Activated effector memory CD4-positive, alpha-beta T cell treated with Interleukin-2 at 50 U/mL for 16 hours (primary cell): Measurements from ENCODE around the gene ZNF638.

ENCODE experiments used
- DNase-seq: peaks from one replicate; pipeline ENCODE4 v3.0.0-alpha.2; 2020

The ZNF638 gene

DNA sequence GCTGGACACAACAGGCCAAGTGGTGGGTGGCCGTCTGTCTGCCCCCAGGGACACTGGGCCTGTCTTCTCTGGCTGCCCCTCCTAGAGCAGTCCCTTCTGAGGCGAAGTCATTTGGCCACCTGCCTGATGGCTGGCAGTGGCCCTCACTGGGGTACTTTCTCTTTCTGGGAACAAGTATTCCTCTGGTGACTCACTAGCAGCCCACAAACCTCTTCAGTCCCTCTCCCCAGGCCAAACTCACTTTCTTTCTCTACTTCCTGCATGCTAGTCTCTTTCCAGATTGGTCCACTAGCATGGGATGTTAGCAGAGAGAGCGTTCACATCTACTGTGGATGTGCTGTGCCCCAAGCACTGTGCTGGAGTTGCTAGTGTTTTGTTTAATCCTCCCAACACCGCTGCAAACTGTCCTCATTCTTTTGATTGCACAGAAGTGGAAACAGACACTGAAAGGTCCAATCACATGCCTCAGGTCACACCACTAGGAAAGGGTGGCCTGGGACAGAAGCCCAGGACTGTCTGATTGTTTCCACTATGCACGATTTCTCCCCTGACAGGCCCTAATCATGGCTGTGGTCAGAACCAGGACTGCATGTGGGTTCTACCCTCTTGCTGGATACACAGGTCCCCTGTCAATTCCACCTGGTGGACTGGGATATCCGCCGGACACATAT lies 127.0 kb downstream of the ZNF638 start:
- DNase-seq, result no peak

DNA sequence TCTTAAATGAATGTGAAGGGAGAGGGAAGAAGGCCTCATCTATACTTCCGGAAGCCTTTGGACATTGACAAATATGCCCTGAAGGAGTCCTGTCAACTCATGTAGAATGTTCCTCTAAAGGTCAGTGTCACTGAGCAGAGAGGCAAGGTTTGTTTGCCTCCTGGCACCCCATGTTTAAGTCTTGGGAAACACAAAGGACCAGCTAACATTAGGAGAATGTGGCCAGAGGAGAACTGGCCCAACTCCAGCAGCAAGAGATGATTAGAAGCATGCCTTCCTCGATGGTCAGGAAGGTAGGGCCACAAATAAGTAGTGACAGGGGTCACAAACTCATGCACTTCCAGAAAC lies 127.5 kb downstream of the ZNF638 start:
- no peak for DNase-seq

DNA sequence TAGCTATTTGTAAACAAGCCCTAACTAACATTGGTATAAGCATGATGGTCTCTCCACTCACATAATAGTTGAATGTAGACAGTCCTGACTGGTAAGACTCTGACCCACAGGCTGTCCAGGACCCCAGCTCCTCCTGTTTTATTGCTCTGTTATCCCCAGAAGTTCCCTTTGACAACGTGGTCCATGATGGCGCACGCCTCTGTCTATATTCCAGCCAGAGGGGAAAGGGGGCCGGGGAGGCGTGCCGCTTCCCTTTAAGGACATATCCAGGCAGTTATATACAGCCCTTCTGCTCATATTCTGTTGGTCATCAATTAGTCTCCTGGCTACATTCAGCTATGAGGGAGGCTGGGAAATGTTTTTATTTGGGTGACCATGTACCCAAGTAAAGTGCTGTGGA lies 128.5 kb downstream of the ZNF638 start:
- DNase-seq, result no peak

DNA sequence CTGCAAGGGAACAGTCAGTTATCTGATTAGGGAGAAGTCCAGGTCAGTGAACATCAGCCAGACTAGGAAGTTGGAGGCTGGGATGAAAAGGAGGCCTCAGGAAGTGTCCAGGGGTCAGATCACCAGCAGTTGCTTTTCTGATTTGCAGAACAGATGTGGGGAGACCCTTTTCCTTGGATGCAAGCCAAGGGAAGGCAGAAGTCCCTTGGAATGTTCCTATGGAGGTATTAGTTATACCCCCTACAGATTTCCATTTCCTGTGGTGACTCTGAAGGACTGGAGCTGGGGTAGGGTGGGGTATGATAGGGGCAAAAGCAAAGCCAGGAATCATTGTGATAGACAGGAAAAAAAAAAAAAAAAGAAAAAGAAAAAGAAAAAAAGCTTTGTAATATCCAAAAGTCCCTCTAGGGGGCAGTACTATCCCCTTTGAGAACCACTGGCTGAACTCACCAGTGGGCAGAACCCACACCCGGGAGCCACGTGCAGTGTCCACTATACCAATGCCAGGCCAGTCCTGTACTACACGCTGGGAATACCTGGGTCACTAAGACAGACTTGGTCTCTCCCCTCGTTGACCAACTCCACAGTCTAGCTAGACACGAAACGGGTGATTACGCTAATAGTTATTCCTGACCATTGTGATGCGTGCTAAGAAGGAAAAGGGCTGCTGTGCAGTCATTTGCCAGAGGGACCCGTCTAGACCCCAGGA lies 129.2 kb downstream of the ZNF638 start:
- DNase-seq, result no peak

GRCh38 chr2:71461304-71461671 lies 129.7 kb downstream of the ZNF638 start:
- DNase-seq, result no peak

DNA sequence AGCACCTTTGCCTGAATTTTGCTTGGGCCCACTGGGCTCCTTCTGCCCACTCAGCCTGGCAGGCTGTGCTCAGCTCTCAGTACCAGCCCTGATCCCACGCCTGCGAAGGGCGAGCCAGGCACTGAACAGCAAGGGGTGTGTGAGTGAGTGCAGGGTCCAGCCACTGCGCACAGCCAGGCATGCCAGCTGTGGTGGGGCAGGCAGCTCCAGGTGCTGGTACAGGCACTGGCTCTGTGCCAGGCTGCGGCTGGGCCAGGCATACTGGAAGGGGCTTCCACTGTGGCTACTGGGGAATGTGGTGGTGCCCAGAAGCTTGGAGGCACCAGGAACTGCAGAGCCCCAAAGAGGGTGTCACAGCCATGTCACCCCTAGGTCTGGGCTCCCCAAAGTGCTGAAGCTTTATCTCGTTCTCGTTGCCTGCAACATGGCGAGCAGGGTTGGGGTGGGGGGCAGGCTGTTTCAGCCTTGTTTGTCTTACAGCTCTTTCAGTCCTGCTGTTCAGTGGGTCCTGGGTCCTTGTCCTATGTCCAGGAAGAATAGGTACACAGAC lies 130.5 kb downstream of the ZNF638 start:
- DNase-seq, result no peak

GRCh38 chr2:71462641-71463341 lies 131.2 kb downstream of the ZNF638 start:
- DNase-seq, result no peak

DNA sequence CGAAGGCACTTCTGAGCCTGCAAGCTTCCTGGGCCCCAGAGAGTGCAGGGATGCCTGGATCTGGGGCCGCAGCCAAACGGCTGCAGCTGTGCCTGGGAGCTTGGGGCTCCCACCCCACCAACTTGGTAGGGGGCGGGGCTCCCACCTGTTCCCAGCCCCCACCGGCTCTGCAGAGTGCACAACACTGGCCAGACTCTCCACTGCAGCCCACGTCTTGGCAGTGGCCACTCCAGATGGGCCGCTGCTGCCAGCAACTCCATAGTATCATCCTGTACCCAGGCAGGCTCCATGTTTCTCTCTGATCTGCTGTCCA lies 131.7 kb downstream of the ZNF638 start:
- no peak for DNase-seq

- no peak for DNase-seq
These were observed 132.8 kb downstream of the ZNF638 start for GRCh38 chr2:71464389-71464788.

DNA sequence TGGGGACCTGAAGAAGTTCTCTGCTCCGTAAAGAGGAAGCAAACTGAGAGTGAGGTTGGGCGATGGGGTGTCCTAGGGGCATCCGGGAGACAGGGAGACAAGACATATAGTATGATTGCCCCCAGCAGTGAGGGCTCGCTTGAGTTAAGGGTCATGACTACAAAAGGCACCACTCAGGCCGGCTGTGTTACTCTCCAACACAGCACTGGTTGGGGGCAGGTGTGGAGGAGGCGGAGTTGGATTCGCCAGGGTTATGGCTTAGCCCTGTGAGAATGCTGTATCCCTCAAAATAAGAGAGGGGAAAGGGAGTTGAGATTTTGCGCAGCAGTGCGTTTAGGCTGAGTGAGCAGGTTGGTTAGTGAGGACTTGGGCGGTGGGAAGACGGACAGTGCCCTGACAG lies 133.8 kb downstream of the ZNF638 start:
- DNase-seq, result no peak

DNA sequence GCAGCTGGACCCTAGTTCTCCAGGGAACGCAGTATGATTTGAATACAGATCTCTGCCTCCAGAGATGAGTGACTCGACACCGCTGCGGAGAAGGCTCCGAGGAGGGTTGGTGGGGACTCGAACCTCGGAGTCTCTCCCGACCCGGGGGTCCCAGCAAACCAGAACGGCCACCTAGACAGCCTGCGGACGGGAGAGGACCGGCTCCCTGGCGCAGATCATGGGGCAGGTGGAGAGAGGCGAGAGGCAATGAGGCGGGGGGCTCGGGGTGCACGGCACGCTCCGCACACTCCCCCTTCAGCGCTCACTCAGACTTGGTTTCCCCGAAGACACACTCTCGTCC lies 134.3 kb downstream of the ZNF638 start:
- no peak for DNase-seq

- no peak for DNase-seq
These were observed 135.0 kb downstream of the ZNF638 start for GRCh38 chr2:71466301-71467179.

- DNase-seq, result no peak
These were observed 135.7 kb downstream of the ZNF638 start for GRCh38 chr2:71467180-71467815.

DNA sequence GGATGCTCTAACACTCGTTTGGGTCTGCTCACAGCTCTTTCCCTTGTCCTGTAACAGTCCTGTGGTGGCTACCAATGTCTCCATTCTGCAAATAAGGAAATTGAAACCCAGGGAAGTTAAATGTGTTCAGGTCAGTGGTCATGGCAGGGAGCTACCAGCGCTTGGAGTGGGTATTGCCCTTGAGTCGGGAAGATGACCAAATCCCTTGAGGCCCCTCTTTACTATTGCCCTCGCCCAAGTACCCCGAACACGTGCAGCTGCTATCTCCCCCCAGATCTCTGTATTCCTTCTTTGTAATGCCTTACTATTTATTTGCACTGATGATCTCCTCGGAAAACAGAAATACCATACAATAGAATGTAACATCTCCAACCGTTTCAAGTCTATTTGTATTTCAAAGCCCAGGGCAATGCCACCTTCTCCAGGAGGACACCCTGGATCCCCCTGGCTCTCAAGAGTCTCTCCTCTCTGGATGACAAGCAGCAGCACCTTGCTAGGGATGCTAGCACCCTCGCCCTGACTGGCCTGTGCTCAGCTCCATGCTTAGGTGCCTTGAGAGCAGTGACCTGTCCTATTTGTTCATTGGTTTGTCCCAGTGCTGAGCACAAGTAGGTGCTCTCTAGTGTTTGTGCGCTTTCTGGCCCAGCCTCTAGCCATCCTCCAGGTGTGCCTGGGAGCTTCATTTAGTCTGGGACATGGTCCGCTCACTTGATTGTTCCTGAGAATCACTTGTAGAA lies 136.9 kb downstream of the ZNF638 start:
- no peak for DNase-seq

DNA sequence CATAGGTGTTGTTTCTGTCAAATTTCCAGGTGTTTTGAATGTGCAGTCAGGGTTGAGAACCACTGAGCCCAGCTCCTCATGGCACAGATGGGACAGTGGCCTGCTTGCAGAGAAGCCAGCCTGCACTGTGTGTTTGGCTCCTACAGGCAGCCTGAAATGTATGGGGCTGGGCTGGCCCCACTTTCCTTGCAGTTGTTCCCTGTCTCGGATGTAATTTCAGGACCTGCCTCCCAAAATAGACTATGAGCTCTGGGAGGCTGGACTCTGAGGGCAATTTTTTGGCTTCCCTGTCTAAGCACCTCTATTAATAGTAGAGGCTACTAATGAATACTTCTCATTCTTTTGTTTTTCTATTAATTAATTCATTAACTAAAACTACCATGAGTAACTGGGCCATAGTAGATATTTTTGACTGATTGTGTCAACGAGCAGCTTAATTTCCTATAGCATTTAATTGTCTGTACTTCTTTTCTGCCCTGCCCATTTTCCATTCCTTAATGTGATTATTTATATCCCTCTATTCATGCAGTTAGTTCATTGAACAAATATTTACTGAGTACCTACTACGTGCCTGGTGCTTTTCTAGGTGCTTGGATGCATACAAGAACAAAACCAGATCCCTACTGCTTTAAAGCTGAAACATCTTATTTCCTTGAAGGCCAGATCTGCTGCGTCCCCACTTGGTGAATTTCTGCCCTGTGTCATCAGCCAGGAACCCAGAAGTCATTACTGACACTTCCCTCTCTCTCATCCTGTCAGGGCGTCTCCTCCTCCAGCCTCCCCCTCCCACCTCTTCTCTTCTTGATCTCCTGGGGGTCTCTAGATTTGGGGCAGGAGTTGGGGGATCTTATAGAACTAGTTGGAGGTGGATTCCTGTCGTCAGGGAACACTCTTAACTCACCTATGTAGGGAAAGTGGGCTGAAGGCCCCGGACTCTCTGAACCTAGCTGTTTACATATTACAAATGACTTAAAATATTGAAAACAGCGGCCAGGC lies 138.1 kb downstream of the ZNF638 start:
- no peak for DNase-seq

DNA sequence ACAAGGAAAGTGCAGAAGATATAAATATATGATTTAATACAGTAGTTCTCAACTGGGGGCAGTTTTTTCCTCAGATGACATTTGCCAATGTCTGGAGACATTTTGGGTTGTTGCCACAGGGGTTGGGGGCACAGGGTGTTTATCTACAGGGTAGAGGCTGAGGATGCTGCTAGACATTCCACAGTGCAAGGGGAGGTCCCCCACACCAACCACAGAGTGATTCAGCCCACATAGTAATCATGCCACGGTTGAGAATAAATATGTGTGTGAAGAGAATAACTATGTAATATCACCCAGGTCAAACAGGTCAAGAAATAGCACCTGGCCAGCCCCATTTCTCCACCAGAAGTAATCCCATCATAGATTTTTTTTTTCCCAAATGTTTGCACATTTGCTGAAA lies 139.7 kb downstream of the ZNF638 start:
- DNase-seq, result no peak

GRCh38 chr2:71472019-71472418 lies 140.4 kb downstream of the ZNF638 start:
- DNase-seq, result no peak

- no peak for DNase-seq
These were observed 141.9 kb downstream of the ZNF638 start for GRCh38 chr2:71473346-71474031.

DNA sequence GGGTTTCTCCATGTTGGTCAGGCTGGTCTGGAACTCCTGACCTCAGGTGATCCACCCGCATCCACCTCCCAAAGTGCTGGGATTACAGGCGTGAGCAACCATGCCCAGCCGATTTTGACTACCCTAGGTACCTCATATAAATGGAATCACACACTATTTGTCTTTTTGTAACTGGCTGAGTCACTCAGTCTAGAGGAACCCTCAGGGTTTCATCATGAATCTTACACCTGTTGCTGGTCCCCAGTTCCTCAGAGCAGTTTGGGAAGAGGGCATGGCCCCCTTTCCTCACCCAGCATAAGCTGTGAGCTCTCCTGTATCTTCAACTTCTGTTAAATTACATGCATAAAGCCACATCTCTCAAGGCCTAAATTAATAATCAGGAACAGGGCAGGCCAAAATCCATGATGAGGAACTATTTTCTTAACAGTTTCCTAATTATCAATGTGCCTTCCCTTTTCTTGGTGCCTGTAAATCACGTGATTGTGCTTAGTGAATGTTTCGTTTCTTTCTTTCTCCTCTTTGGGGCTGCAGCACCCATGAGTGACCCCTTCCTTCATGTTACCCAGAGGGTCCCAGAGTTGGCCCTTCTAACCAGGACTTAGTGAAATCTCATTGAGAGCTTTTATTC lies 142.6 kb downstream of the ZNF638 start:
- DNase-seq, result no peak
